C4-2B (cell line): ENCODE data around the gene SYK.

Experiments used
- CTCF ChIP-seq: fragments of 450-650 bp; conservative IDR thresholded peaks from 2 replicates; pipeline ENCODE4 v1.5.1; 2017; ENCODE audit warnings: mild to moderate bottlenecking
- ZFX ChIP-seq: fragments of 450-650 bp; IDR thresholded peaks from 2 replicates; pipeline ENCODE4 v1.6.1; 2017

GRCh38 chr9:90815183-90815943, 13.7 kb downstream of the SYK start:
- TF ChIP-seq CTCF (no peak), ZFX (no peak)
